ENCODE data around the gene ACOT11.

The ACOT11 gene

GRCh38 chr1:54645806-54646676 is 98.0 kb downstream of the ACOT11 start:
- no peak for DNase-seq (ENCODE audit: low read depth)

- no peak for DNase-seq (ENCODE audit: low read depth)
Measured at GRCh38 chr1:54649130-54649898, 101.3 kb downstream of the ACOT11 start.

DNA sequence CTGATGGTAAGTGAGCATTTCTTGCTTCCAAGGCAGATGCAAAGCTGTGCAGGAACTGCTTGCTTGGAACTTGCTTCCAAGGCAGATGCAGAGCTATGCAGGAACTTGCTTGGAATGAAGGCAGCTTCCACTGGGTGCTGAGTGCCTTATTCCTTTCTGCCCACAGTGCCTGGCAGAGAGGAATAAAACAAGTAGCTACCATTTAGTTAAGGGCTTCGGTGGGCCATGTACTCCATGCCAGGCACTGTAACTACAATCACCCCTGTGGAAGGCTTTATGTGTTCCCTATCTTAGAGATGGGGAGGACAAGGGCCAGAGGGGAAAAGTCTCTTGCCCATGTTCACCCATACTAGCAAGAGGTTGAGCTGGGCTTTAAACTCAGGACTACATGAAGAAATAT is 101.9 kb downstream of the ACOT11 start:
- no peak for DNase-seq (ENCODE audit: low read depth)

GRCh38 chr1:54650417-54650816 is 102.4 kb downstream of the ACOT11 start:
- no peak for DNase-seq (ENCODE audit: low read depth)

DNA sequence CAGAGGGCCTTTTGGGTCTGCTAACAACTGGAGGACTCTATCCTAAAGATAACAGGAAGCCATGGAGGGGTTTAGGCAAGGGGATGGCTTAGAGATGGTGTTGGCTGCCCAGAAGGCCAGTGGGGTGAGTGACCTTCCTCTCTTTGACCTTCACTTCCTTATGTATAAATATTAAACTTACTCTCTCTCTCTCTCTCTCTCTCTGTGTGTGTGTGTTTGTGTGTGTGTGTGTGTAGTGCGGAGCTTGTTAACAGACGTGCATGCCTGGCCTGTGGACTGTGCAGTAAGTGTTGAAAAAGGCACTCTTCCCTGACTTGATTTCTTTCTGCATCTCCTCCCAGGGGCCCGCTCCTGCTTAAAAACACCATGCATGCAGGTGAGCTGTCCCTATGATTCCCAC is 103.6 kb downstream of the ACOT11 start:
- no peak for DNase-seq (ENCODE audit: low read depth)

DNA sequence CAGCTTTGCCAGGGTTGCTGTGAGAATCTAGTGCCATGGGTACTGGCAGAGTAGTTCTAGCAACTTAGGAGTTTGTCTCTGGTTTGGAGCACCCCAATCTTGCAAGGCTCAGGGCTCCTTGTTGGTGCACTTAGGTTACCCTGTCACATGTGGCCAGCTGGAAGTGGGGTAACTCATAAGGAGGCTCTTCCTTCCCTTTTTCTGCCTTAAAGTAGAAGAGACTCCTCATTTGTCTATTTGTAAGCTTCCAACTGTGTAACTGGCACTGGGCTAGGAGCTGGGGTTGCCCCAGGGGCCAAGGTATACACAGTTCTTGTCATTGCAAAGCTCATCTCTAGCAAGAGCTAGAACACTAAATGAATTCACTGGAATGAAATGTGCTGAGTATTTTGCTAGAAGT is 104.1 kb downstream of the ACOT11 start:
- no peak for DNase-seq (ENCODE audit: low read depth)

- no peak for DNase-seq (ENCODE audit: low read depth)
Measured at GRCh38 chr1:54653036-54653435, 105.0 kb downstream of the ACOT11 start.

DNA sequence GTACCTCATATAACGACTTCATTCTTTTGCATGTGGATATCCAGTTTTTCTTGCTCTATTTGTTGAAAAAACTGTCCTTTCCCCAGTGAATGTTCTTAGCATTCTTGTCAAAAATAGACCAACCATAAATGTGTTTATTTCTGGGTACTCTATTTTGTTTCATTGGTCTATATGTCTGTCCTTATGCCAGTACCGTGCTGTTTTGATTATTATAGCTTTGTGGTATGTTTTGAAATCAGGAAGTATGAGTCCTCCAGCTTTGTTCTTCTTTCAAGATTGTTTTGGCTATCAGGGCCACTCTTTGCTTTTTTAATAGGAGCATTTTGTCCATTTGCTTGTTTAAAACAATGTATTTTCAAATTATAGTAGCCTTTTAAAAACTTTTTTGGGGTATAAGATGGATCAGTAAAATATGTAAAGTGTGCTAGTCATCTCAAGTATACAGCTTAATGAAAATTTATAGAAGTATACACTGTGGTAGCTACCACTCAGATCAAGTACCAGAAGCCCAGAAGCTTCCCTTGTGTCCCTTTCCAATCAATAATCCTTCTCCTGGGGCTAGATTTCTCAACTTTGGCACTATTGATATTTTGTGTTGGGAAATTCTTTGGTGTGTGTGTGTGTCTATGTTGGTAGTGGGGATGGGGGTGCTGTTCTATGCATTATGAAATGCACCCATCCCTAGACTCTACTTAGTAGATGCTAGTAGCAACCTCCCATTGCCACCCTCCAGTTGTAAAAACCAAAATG is 110.3 kb downstream of the ACOT11 start:
- no peak for DNase-seq (ENCODE audit: low read depth)
